GM23338 (cell line): ENCODE results near the gene MRPS34. TPM values are rescaled to one million over a fixed set of nuclear protein-coding genes. Genes with fewer than 3 reads are reported as not detected.
A peak's percentile ranks its signal among the peaks of the same experiment; 100 is the strongest.

ENCODE experiments used
- ATAC-seq: fragments of 200-7000 bp; cut with Tn5 transposase; 3 replicates; pipeline ENCODE4 v1.9.1; 2020
- DNase-seq: peaks from one replicate; pipeline ENCODE4 v3.0.0-alpha.2; 2015; ENCODE audit warnings: low spot score
- H2AFZ ChIP-seq: fragments of 200-600 bp; sonication (generic); 2 replicates; pipeline ENCODE4 v1.8.0; 2016; ENCODE audit warnings: antibody characterized with exemption, mild to moderate bottlenecking, moderate library complexity
- H3F3A ChIP-seq: fragments of 200-600 bp; sonication (generic); replicated peaks from 2 replicates; pipeline ENCODE4 v1.8.0; 2017; ENCODE audit warnings: antibody characterized with exemption, mixed run types, low read depth
- H3K27ac ChIP-seq: fragments of 200-600 bp; sonication (generic); 2 replicates; pipeline ENCODE4 v1.6.1; 2016; ENCODE audit warnings: low read depth
- H3K27me3 ChIP-seq: fragments of 200-600 bp; sonication (generic); 2 replicates; pipeline ENCODE4 v1.8.0; 2016; ENCODE audit warnings: mild to moderate bottlenecking, mixed run types, moderate library complexity; ENCODE audit not compliant: insufficient read depth
- H3K36me3 ChIP-seq: fragments of 200-600 bp; sonication (generic); 2 replicates; pipeline ENCODE4 v1.8.0; 2016; ENCODE audit warnings: mild to moderate bottlenecking; ENCODE audit not compliant: insufficient read depth
- H3K4me1 ChIP-seq: fragments of 200-600 bp; sonication (generic); 2 replicates; pipeline ENCODE4 v1.8.0; 2016; ENCODE audit warnings: mild to moderate bottlenecking, moderate library complexity; ENCODE audit not compliant: insufficient read depth
- H3K4me2 ChIP-seq: fragments of 200-600 bp; sonication (generic); 2 replicates; pipeline ENCODE4 v1.7.1; 2017; ENCODE audit warnings: mixed run types
- H3K4me3 ChIP-seq: fragments of 200-600 bp; sonication (generic); 2 replicates; pipeline ENCODE4 v1.6.1; 2016; ENCODE audit warnings: mixed run types
- H3K79me2 ChIP-seq: fragments of 200-600 bp; sonication (generic); replicated peaks from 2 replicates; pipeline ENCODE4 v1.8.0; 2017; ENCODE audit warnings: mild to moderate bottlenecking; ENCODE audit not compliant: insufficient read depth
- H3K9me2 ChIP-seq: fragments of 200-600 bp; sonication (generic); 2 replicates; pipeline ENCODE4 v1.8.0; 2017; ENCODE audit not compliant: insufficient read depth
- H4K20me1 ChIP-seq: fragments of 200-600 bp; sonication (generic); replicated peaks from 2 replicates; pipeline ENCODE4 v1.8.0; 2017; ENCODE audit warnings: mild to moderate bottlenecking; ENCODE audit not compliant: insufficient read depth
- H3K27ac Mint-ChIP-seq: 2 replicates; pipeline ENCODE4 v1.8.0; 2020; ENCODE audit warnings: inconsistent platforms, mild to moderate bottlenecking, moderate library complexity, mixed read lengths
- H3K27me3 Mint-ChIP-seq: 3 replicates; pipeline ENCODE4 v1.8.0; 2022; ENCODE audit warnings: low read depth, mild to moderate bottlenecking, moderate library complexity, mixed read lengths, inconsistent platforms; ENCODE audit not compliant: insufficient read depth, poor library complexity
- H3K36me3 Mint-ChIP-seq: 3 replicates; pipeline ENCODE4 v1.8.0; 2021; ENCODE audit warnings: low read depth, mild to moderate bottlenecking, inconsistent platforms, moderate library complexity, mixed read lengths
- H3K4me1 Mint-ChIP-seq: 3 replicates; pipeline ENCODE4 v1.8.0; 2020; ENCODE audit warnings: mild to moderate bottlenecking, inconsistent platforms, mixed read lengths
- H3K4me3 Mint-ChIP-seq: 3 replicates; pipeline ENCODE4 v1.8.0; 2021; ENCODE audit warnings: moderate library complexity, mild to moderate bottlenecking, inconsistent platforms, mixed read lengths
- H3K9me3 Mint-ChIP-seq: 3 replicates; pipeline ENCODE4 v1.8.0; 2020; ENCODE audit warnings: moderate library complexity, mild to moderate bottlenecking, inconsistent platforms, mixed read lengths
- CREB1 ChIP-seq: fragments of 250-450 bp; sonication (Bioruptor Pico); IDR thresholded peaks from 2 replicates; pipeline ENCODE4 v1.5.0; 2020; ENCODE audit warnings: low read depth, mild to moderate bottlenecking, moderate library complexity
- JUNB ChIP-seq: IDR thresholded peaks from one replicate; pipeline ENCODE4 v1.6.1; 2016; ENCODE audit warnings: antibody characterized with exemption; ENCODE audit not compliant: unreplicated experiment
- NANOG ChIP-seq: IDR thresholded peaks from 2 replicates; pipeline ENCODE4 v1.6.1; 2016; ENCODE audit warnings: antibody characterized with exemption, borderline replicate concordance
- STAT1 ChIP-seq: IDR thresholded peaks from one replicate; pipeline ENCODE4 v1.6.1; 2016; ENCODE audit warnings: antibody characterized with exemption; ENCODE audit not compliant: unreplicated experiment
- ZNF114 ChIP-seq: fragments of 250-450 bp; sonication (Bioruptor Pico); IDR thresholded peaks from 2 replicates; pipeline ENCODE4 v1.5.0; 2020; ENCODE audit warnings: mild to moderate bottlenecking, moderate library complexity
- polyA plus RNA-seq: library from polyadenylated mRNA; unstranded; fragments of >200 nt; fragmentation: Nextera tagmentation; extraction: Ambion mirVana; gene quantifications from 2 replicates; pipeline ENCODE4 v1.2.1, GENCODE V29; 2016
- total RNA-seq: library from RNA; depleted of rRNA; stranded (reverse); fragments of >200 nt; shearing (Covaris generic); gene quantifications from 2 replicates; pipeline ENCODE4 v1.2.3, GENCODE V29; 2014
- TF ChIP-seq, protein P1 (sequence below): IDR thresholded peaks from one replicate; pipeline ENCODE4 v1.6.1; 2018; ENCODE audit warnings: antibody characterized with exemption; ENCODE audit not compliant: unreplicated experiment
- TF ChIP-seq, protein P2 (sequence below), 2 experiments: fragments of 200-600 bp in 1 of 2; sonication (generic) in 1 of 2; conservative IDR thresholded peaks; 2 replicates each; pipeline versions ENCODE4 v1.5.1 to v1.6.1; 2016 to 2017; ENCODE audit warnings: antibody characterized with exemption in 2 of 2, low read depth in 2 of 2, mild to moderate bottlenecking in 2 of 2, moderate library complexity in 1 of 2
- TF ChIP-seq, protein P3 (sequence below): IDR thresholded peaks from 2 replicates; pipeline ENCODE4 v1.6.1; 2016; ENCODE audit warnings: antibody characterized with exemption

Gene MRPS34
- total and polyA plus RNA-seq, 2 experiments from 2014 or later: 248 to 391 TPM

DNA sequence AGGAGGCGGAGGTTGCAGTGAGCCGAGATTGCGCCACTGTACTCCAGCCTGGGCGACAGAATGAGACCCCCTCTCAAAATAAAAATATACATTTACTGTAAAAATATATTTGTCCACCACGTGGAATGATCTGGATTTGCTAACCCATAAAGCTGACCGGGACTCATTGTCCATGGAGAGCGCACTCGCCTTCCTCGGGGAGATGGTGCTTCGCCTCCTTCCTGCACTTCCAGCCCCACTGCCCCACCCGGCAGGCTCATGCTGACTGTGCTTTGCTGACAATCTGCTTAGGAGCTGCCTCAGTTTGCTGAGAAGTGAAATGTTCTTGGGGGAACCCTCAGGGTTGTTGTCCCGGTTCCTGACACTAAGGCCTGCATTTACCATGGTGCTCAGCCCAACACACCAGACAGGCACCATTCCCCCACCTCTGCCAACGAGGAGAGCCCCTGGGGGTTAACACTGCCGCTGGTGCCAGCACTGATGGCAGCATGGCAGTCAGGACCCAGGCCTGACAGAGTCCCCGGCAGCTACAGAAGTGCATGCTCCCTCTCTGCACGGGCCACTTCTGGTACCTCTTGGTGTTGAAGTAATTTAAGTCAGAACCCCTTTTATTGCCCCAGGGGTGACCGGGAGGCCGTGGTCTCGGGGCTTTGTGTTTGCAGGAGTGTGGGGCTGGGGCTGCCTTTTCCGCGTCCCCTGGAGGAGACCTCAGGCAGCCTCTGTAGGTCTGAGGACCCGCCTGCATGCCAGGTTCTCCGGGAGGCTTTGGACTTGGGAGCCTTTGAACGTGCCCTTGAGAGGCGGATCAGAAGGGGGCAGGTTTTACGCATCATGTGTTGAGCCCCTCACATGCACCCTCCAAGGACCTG, 12.3 kb upstream of the MRPS34 start:
- Mint-ChIP-seq H3K36me3 (peaks cover 16% of the 10 kb centered on the region), H3K4me1 (peaks cover 5% of the 10 kb centered on the region), H3K4me3 (peak overlapping the region; percentile 49; the same call in 2 of the 3 replicates), H3K27ac (no peak overlapping the region), H3K27me3 (peaks cover 30% of the 10 kb centered on the region), H3K9me3 (peaks cover 10% of the 10 kb centered on the region; the same call in 2 of the 3 replicates)
- Histone ChIP-seq H4K20me1 (peaks cover 22% of the 10 kb centered on the region), H3K4me2 (no peak overlapping the region), H2AFZ (no peak overlapping the region), H3K9me2 (no peaks in the 10 kb centered on the region), H3K27ac (no peak overlapping the region), H3K4me3 (no peak overlapping the region), H3K27me3 (no peaks in the 10 kb centered on the region), H3F3A (0 out of 2 replicates have a peak, but pooled peaks cover 3% of the 10 kb centered on the region), H3K4me1 (peaks cover 4% of the 10 kb centered on the region; the same call in 1 of the 2 replicates), H3K36me3 (no peaks in the 10 kb centered on the region), H3K79me2 (peaks cover 35% of the 10 kb centered on the region)
- ATAC-seq (no peak), DNase-seq (no peak)
- TF ChIP-seq NANOG: no peak
- TF ChIP-seq, protein P1, sequence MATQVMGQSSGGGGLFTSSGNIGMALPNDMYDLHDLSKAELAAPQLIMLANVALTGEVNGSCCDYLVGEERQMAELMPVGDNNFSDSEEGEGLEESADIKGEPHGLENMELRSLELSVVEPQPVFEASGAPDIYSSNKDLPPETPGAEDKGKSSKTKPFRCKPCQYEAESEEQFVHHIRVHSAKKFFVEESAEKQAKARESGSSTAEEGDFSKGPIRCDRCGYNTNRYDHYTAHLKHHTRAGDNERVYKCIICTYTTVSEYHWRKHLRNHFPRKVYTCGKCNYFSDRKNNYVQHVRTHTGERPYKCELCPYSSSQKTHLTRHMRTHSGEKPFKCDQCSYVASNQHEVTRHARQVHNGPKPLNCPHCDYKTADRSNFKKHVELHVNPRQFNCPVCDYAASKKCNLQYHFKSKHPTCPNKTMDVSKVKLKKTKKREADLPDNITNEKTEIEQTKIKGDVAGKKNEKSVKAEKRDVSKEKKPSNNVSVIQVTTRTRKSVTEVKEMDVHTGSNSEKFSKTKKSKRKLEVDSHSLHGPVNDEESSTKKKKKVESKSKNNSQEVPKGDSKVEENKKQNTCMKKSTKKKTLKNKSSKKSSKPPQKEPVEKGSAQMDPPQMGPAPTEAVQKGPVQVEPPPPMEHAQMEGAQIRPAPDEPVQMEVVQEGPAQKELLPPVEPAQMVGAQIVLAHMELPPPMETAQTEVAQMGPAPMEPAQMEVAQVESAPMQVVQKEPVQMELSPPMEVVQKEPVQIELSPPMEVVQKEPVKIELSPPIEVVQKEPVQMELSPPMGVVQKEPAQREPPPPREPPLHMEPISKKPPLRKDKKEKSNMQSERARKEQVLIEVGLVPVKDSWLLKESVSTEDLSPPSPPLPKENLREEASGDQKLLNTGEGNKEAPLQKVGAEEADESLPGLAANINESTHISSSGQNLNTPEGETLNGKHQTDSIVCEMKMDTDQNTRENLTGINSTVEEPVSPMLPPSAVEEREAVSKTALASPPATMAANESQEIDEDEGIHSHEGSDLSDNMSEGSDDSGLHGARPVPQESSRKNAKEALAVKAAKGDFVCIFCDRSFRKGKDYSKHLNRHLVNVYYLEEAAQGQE: no peak
- TF ChIP-seq, protein P2, sequence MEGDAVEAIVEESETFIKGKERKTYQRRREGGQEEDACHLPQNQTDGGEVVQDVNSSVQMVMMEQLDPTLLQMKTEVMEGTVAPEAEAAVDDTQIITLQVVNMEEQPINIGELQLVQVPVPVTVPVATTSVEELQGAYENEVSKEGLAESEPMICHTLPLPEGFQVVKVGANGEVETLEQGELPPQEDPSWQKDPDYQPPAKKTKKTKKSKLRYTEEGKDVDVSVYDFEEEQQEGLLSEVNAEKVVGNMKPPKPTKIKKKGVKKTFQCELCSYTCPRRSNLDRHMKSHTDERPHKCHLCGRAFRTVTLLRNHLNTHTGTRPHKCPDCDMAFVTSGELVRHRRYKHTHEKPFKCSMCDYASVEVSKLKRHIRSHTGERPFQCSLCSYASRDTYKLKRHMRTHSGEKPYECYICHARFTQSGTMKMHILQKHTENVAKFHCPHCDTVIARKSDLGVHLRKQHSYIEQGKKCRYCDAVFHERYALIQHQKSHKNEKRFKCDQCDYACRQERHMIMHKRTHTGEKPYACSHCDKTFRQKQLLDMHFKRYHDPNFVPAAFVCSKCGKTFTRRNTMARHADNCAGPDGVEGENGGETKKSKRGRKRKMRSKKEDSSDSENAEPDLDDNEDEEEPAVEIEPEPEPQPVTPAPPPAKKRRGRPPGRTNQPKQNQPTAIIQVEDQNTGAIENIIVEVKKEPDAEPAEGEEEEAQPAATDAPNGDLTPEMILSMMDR (conservative IDR thresholded peaks at IDR 0.05; ENCODE audit: low read depth in 2 of 2): no peak

DNA sequence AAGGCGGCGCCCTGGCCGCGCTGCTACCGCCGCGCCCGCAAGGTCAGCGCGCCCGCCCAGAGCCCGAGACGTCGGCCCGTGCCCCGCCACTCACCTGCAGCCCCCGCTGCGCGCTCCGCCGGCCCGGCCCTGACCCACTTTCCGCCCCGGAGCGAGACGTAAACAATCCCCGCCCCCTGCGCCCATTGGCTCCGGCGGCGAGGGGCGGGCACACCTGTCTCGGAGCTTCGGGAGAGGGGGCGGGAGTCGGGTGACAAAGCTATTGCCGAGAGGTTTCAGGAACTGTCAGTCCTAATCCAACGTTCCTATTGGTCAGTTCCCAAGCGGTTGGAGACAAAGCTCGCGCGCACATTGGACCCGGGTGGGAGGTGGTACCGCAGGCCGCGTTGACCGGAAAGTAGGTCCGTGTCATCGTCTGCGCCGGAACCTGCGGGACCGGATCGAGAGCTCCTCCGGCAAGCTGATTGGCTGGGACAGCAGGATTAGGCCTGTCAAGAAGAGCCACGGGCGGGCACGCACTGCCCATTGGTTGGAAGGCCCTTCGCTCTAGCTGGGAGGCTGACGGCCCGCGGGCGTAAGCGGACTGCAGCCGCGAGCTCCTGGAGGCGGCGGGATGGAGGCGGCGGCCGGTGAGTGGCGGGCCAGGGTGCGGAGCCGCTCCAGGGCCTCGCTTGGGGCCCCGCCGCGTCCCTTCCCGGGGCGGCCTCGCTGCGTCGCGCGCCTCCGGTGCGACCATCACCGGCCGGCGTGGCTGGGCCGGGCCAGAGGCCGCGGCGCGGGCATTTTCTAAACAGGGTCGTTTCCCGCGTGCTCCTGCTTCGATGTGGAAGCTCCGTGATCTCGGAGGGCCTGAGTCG, 9.7 kb upstream of the MRPS34 start, which contains the start of the genes NUBP2 and SPSB3:
Gene NUBP2 (plus strand): TSS at position 553 of the 857 bp plus-strand sequence. CDS start 61 bp downstream, at position 614.
Gene SPSB3 (minus strand): TSS at position 164 of the 857 bp plus-strand sequence. CDS start 1,088 bp downstream, outside the sequence.
- peaks cover 7% of the 10 kb centered on the region; the same call in 1 of the 3 replicates for H3K9me3 Mint-ChIP-seq
- peak within 1 kb of the TSS; percentile 95 for H3K4me2 ChIP-seq
- peaks cover 11% of the 10 kb centered on the region; the same call in 2 of the 3 replicates for H3K36me3 Mint-ChIP-seq
- peaks cover 4% of the 10 kb centered on the region; the same call in 1 of the 2 replicates for H3K4me1 ChIP-seq
- H3K9me2 ChIP-seq: no peaks in the 10 kb centered on the region
- H3K4me1 Mint-ChIP-seq: peaks cover 5% of the 10 kb centered on the region
- H3K27ac Mint-ChIP-seq: peak within 1 kb of the TSS; percentile 92
- no peaks in the 10 kb centered on the region for H3K27me3 ChIP-seq
- no peaks in the 10 kb centered on the region for H3K36me3 ChIP-seq
- peaks cover 27% of the 10 kb centered on the region for H4K20me1 ChIP-seq
- H3F3A ChIP-seq: 0 out of 2 replicates have a peak, but pooled peaks cover 3% of the 10 kb centered on the region
- H3K79me2 ChIP-seq: peaks cover 35% of the 10 kb centered on the region
- 0 out of 2 replicates have a peak within 1 kb of the TSS, but pooled peaks have one; percentile 19 for H3K27ac ChIP-seq
- DNase-seq (peak; percentile 100), ATAC-seq (peak; percentile 85)
- H3K4me3 Mint-ChIP-seq: peak within 1 kb of the TSS; percentile 90
- peak within 1 kb of the TSS; percentile 98 for H3K4me3 ChIP-seq
- H3K27me3 Mint-ChIP-seq: peaks cover 35% of the 10 kb centered on the region
- 0 out of 2 replicates have a peak within 1 kb of the TSS, but pooled peaks have one; percentile 69 for H2AFZ ChIP-seq
- TF ChIP-seq JUNB (no peak), STAT1 (no peak), CREB1 (CRISPR knock-in tag) (peak; percentile 95), ZNF114 (CRISPR knock-in tag) (no peak)
- TF ChIP-seq, protein P3, sequence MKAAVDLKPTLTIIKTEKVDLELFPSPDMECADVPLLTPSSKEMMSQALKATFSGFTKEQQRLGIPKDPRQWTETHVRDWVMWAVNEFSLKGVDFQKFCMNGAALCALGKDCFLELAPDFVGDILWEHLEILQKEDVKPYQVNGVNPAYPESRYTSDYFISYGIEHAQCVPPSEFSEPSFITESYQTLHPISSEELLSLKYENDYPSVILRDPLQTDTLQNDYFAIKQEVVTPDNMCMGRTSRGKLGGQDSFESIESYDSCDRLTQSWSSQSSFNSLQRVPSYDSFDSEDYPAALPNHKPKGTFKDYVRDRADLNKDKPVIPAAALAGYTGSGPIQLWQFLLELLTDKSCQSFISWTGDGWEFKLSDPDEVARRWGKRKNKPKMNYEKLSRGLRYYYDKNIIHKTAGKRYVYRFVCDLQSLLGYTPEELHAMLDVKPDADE: peak; percentile 57; the same call in 1 of the 2 replicates
- TF ChIP-seq, protein P1: no peak
